GM18951 (cell line): ENCODE measurements around the gene WWP2.
"Not testable (repeated sequence)": the region's sequence is repeated elsewhere in the genome, so short reads cannot be mapped to it uniquely, and the experiment has no call there.

ENCODE experiments used
- in situ Hi-C: fragments of 300-500 bp; cut with MboI; formaldehyde crosslinking; loops from one replicate; pipeline ENCODE4 v1.12.0; 2022; ENCODE audit warnings: low sequenced_read_pairs, mixed read lengths, inconsistent platforms; ENCODE audit not compliant: unreplicated experiment

WWP2 gene

DNA sequence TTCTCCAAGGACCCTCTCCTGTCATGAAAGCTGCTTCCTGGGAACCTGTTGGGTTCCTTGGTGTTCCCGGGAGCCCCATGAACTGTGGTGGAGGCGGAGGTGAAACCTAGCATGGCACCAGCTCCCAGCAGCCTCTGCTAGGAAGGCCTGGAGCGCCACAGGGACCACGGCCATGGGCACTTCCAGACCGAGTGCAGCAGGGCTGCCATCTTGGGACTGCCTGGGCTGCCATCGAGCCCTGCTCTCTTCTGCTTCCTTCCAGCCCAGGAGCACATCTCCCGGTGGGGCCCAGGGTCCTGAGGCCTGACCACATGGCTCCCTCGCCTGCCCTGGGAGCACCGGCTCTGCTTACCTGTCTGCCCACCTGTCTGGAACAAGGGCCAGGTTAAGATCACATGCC, 201.2 kb downstream of the WWP2 start:
- in situ Hi-C loops: loop anchor here (25.0 kb wide), 1 partner anchor 224 kb away; no protein-coding TSS in a partner anchor

DNA sequence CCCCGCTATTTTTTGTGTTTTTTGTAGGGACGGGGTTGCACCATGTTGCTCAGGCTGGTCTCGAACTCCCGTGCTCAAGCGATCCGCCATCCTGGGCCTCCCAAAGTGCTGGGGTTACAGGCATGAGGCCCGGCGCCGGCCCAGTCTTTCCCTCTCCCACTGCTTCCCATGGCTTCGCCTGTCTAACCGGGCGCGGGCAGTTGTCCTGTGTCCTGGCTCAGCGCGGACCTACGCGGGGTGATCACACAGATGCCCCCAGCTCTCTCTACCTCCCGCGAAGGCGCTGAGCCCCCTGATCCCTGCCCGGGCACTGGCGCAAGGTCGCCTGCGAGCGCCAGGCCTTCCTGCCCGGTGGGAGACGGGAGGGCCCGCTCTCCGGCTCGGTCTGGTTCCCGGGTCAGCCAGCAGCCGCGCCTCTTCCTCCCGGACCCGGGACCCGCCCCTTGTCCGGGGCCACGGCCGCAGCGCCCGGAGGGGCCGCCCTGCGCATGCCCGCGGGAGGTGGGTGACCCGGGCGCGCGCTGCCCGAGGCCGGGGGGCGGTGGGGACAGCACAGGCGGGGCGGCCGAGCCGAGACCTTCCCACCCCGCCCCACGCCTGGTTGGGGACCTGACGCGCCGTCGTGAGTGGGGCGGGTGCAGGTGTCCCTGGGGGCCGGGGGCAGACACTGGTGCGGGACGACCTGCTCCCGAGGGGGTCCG, 203.0 kb downstream of the WWP2 start:
- in situ Hi-C loops: loop anchor here (25.0 kb wide), 1 partner anchor 222 kb away; no protein-coding TSS in a partner anchor

DNA sequence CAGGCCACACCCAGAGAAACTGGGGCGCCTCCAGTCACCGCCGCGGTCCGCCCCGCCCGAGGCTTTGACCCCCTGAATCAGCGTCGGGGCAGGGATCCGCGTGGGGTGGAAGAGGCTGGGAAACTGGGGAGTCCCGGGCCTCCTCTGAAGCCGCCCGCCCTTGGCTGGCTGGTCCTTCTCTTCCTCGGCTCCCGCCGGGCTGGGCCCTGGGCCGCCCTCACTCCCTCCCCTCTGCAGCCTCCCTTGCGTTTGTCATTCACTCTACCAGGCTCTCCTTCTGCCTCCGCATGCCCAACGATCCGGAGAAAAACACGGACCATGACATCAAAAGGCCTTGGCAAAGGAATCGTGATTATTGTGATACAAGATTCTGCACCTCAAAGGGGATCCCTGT, 203.5 kb downstream of the WWP2 start:
- in situ Hi-C loops: loop anchor here (25.0 kb wide), 1 partner anchor 222 kb away; no protein-coding TSS in a partner anchor

DNA sequence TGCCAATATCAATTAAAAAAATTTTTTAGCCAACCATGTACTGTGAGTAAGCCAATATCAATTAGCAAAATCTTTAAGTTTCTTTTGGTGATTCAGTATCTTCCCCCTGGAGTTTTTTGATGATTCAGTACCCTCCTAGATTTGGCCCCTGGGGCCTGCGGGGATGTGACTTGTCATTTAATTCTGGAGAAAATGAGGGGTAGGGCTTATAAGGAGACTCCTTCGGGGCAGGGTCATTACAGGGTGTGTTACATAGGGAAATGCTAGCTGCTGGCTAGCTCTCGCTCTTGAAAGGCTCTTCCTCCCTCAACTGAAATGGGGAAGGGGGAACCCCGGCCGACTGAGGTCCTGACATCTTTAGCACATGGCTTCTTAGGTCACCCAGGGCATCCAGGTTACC, 205.6 kb downstream of the WWP2 start:
- in situ Hi-C loops: loop anchor here (25.0 kb wide), 1 partner anchor 220 kb away; no protein-coding TSS in a partner anchor

DNA sequence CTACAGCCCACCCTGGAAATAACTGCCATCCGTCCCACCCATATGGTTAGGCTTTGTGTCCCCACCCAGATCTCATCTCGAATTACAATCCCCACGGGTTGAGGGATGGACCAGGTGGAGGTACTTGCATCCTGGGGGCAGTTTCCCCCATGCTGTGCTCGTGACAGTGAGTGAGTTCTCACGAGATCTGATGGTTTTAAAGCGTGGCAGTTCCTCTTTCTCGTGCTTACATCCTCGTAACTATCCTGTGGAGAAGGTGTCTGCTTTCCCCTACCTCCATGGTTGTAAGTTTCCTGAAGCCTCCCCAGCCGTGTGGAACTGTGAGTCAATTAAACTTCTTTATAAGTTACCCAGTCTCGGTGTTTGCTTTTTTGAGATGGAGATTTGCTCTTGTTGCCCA, 206.0 kb downstream of the WWP2 start:
- in situ Hi-C loops: loop anchor here (25.0 kb wide), 1 partner anchor 219 kb away; no protein-coding TSS in a partner anchor

DNA sequence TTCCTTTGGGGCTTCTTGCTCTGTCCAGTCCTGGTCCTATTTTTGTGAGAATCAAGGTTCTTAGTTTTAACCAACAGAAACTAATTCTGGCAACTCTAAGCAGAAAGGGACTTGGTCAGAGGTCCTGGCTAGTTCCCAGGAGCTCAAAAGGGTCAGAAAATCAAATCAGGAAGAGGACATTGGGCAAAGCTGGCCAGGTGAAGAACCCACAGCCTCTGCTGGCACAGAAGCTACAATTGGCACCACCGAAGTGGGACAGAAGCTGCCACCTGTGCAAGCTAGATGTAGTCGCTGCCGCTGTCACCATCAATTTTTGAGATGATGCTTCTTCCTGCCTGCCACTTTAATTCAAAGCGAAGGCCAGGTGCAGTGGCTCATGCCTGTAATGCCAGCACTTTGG, 207.5 kb downstream of the WWP2 start:
- in situ Hi-C loops: loop anchor here (25.0 kb wide), 1 partner anchor 218 kb away; no protein-coding TSS in a partner anchor

DNA sequence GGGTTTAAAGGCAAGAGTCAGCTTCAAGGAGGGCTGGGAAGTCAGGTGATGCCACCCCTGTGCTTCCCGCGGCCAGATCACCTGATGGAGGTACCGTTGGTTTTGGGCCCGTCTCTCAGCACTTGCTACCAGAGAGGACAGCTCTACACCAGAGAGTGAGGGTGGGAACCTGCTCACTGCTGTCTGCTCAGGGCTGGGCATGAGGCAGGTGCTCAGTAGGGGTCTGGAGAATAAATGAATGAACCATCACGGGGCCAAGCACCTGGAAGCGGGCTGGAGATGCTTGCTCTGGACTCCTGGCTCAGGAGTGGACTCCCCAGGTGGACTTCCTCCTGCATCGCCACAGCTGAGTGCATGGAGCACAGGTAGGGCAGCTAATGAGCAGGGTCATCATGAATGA, 210.0 kb downstream of the WWP2 start:
- in situ Hi-C loops: loop anchor here (25.0 kb wide), 1 partner anchor 215 kb away; no protein-coding TSS in a partner anchor

DNA sequence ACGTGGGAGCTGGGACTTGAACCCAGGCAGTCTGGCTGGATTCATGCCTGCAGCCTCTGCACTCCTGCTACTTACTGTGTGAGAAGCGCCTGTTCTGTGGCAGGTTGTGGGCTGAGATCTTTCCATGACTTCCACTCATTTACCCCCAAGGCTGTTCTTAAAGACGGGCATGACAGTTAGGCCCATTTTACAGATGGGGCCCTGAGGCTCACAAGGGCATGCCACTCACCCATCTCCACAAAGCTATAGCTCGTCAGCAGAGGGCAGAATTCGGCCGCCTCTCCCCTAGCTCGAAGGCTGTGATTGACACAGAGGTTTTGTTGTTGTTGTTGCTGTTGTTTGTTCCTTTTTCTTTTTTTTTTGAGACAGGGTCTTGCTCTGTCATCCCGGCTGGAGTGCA, 210.8 kb downstream of the WWP2 start:
- in situ Hi-C loops: loop anchor here (25.0 kb wide), 1 partner anchor 214 kb away; no protein-coding TSS in a partner anchor

DNA sequence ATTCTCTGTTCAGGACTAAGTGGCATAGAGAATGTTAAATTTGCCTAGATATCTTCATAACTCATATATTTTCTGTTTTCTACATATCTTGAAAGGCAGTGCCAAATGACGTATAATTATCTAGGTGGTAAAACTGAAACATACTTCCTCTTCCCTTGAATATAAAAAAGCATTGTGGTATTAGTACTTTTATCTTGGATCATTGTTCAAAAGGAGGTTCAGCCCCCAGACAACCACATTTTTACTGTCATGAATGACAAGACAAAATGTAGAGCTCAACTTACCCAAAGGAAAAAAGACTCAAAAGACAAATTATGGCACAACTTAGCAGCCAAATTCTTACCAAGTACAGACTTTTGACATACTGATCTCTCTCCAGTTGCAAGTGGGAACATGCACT, 223.1 kb downstream of the WWP2 start:
- in situ Hi-C loops: not testable (repeated sequence)
